Stomach (tissue), 9 donors: ENCODE results near the gene DDAH1. TPM values are rescaled to one million over a fixed set of nuclear protein-coding genes. Genes with fewer than 3 reads are reported as not detected.

Experiments used
- DNase-seq, 2 donors: peaks; one replicate each; pipeline versions ENCODE4 v3.0.0 to v3.0.0-alpha.2; 2013 to 2019
- H3K27ac ChIP-seq, 5 donors: fragments of 200-600 bp in 4 of 5; sonication (generic) in 4 of 5; one replicate each; pipeline ENCODE4 v1.5.1; 2013 to 2019; ENCODE audit warnings: mild to moderate bottlenecking in 1 of 5, moderate library complexity in 1 of 5
- H3K27me3 ChIP-seq, 3 donors: fragments of 200-600 bp; sonication (generic); one replicate each; pipeline ENCODE4 v1.5.1; 2017 to 2019; ENCODE audit warnings: mixed run types in 1 of 3
- H3K36me3 ChIP-seq, 4 donors: fragments of 200-600 bp; sonication (generic); 1 replicate in 3 of 4; 2 replicates in 1 of 4; pipeline ENCODE4 v1.5.1; 2016 to 2019
- H3K4me1 ChIP-seq, 4 donors: fragments of 200-600 bp; sonication (generic); one replicate each; pipeline ENCODE4 v1.5.1; 2016 to 2019
- H3K4me3 ChIP-seq, 4 donors: fragments of 200-600 bp; sonication (generic) in 3 of 4; one replicate each; pipeline ENCODE4 v1.5.1; 2016 to 2019; ENCODE audit warnings: mild to moderate bottlenecking in 1 of 4
- H3K9me3 ChIP-seq, 4 donors: fragments of 200-600 bp; sonication (generic); one replicate each; pipeline ENCODE4 v1.5.1; 2016 to 2019
- CTCF ChIP-seq, 7 experiments: fragments of 450-650 bp in 4 of 7; fragments of 200-600 bp in 3 of 7; sonication (generic) in 3 of 7; IDR thresholded peaks; one replicate each; pipeline ENCODE4 v1.5.1; 2016 to 2019; ENCODE audit warnings: antibody characterized with exemption in 7 of 7, control low read depth in 2 of 7, mild to moderate bottlenecking in 1 of 7
- EP300 ChIP-seq: sonication (generic); formaldehyde crosslinking; IDR thresholded peaks from one replicate; pipeline ENCODE4 v1.6.1; 2017; ENCODE audit warnings: antibody characterized with exemption
- POLR2A ChIP-seq, 4 donors: fragments of 450-650 bp; IDR thresholded peaks; one replicate each; pipeline ENCODE4 v1.6.1; 2016; ENCODE audit warnings: antibody characterized with exemption in 4 of 4, control low read depth in 2 of 4, mild to moderate bottlenecking in 1 of 4, moderate library complexity in 1 of 4
- POLR2AphosphoS5 ChIP-seq, 3 donors: sonication (generic); formaldehyde crosslinking; IDR thresholded peaks; one replicate each; pipeline ENCODE4 v1.6.1; 2016; ENCODE audit warnings: antibody characterized with exemption in 3 of 3
- WGBS, 5 donors: extraction: QIAGEN DNeasy Blood & Tissue Kit in 3 of 5; methylation state at CpG; one replicate each; pipeline versions ENCODE4 v1.1.5 to v1.1.7; 2013 to 2018; 5-methylcytosine and 5-hydroxymethylcytosine counted together
- intact Hi-C: fragments of 100-400 bp; cut with DNase I; formaldehyde crosslinking; loops from one replicate; pipeline ENCODE4 v1.15.1; 2023; ENCODE audit warnings: low total_unique reads
- polyA plus RNA-seq, 3 donors: library from polyadenylated mRNA; stranded (reverse); fragments of 200-250 nt; gene quantifications; one replicate each; pipeline ENCODE4 v1.2.3, GENCODE V29; 2013
- total RNA-seq, 5 donors: library from RNA; depleted of rRNA; stranded (reverse); fragments of >200 nt; gene quantifications; one replicate each; pipeline versions ENCODE4 v1.1.0 to v1.2.3, GENCODE V29; 2014 to 2016
- donor health status: healthy with polysubstance abuse.
- donor health status: Bipolar disorder and iron deficiency.
- donor health status: healthy.

The DDAH1 gene
- total and polyA plus RNA-seq, 8 donors, result 10.6 to 113 (median 42.3) TPM

DNA sequence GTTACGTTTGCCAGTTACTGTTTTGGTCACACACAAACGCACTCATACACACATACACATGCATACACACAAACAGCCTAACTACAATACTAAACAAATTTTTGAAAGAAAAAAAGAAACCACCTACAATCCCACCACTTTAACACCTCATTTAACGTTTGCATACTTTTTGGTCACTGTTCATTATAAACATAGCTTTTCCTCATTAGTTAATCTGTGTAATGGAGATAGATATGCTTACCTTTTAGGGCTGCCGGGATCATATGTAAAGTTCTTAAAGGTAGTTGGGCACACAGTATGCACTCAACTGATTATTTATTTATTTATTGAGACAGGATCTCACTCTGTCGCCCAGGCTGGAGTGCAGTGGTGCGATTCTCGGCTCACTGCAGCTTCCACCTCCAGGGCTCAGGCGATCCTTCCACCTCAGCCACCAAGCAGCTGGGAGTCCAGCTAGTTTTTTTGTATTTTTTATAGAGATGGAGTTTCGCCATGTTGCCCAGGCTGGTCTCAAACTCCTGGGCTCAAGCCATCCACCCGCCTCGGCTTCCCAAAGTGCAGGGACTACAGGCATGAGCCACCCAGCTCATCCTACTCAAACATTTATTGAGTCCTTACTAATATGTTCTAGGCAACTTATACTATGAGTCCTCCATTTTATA is 187.8 kb downstream of the DDAH1 start:
- Histone ChIP-seq H3K4me1 (peaks cover 0 to 56% (median 40%) of the 10 kb centered on the region in 4 donors), H3K9me3 (no peaks in the 10 kb centered on the region), H3K27ac (peak overlapping the region; percentile 84 to 99 (median 94)), H3K4me3 (peak overlapping the region; percentile 47 to 70 (median 68)), H3K27me3 (no peaks in the 10 kb centered on the region), H3K36me3 (peaks cover 0 to 9% (median 2%) of the 10 kb centered on the region in 4 donors)
- 54 to 63% (median 57%) methylated on average over 11 of the region's 11 CpGs for WGBS, 5 donors
- TF ChIP-seq POLR2A (IDR thresholded peaks at IDR 0.05) (no peak), CTCF (IDR thresholded peaks at IDR 0.05) (peak in 1 of 7 experiments; percentile 1), EP300 (no peak), POLR2AphosphoS5 (IDR thresholded peaks at IDR 0.05) (no peak)
- intact Hi-C loops, result no loop called here
- DNase-seq, result no peak

DNA sequence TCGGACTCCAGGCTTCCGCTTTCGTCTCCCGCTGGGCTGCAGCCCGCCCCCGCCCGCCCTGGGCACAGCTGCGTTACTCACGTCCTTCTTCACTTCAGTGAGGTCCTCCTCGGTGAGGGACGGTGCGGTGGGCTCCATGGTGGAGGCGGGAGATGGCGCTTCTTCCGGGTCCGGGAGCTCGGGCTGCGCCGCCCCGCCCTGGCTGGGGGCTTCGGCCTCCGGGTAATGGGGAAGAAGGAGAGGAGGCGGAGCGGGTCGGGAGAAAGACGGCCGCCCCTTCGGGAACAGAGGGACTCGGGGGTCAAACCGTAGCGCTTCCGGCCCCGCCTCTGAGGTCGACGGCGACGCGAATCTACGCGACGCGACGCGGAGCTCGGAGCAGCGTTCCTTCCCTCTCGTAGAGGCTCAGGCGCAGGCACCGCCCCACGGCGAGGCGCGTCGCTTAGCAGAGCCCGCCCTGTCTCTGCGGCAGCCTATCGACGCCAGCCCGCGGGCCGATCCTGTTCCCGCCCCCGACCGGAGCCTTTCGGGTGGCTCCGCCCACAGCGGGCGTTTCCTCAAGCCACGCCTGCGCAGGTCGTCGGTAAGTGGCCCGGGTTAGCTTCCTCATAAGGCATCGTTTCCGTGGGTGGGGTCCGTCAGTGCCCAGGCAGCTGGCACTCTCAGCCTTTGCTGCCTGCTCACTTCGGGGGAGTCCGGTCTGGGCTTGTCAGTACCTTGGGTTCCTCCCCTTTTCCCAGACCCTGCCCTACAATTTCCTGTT is 188.6 kb downstream of the DDAH1 start, which contains the start of gene BCL10:
Gene BCL10, minus strand, starts transcription at position 418 of the 763 bp plus-strand sequence. Its CDS starts 280 bp downstream, at position 138.
- 0 to 2% (median 0%) methylated on average over 29 to 78 of the region's 78 CpGs for WGBS, 5 donors
- intact Hi-C loops, result no loop called here

GRCh38 chr1:85275701-85276214 is 189.2 kb downstream of the DDAH1 start:
- DNase-seq, result peak in 1 of 2 donors; percentile 57
- peak overlapping the region; percentile 47 to 70 (median 68) for H3K4me3 ChIP-seq
- no peaks in the 10 kb centered on the region for H3K9me3 ChIP-seq
- H3K27me3 ChIP-seq, result no peaks in the 10 kb centered on the region
- H3K27ac ChIP-seq, result peak overlapping the region; percentile 91 to 99 (median 96)
- TF ChIP-seq POLR2AphosphoS5 (IDR thresholded peaks at IDR 0.05), result no peak
- TF ChIP-seq POLR2A (IDR thresholded peaks at IDR 0.05), result no peak
- no peak for TF ChIP-seq EP300
- intact Hi-C loops, result no loop called here
- H3K36me3 ChIP-seq, result peaks cover 0 to 15% (median 5%) of the 10 kb centered on the region in 4 donors
- 0 to 5% (median 1%) methylated on average over 12 to 13 of the region's 13 CpGs for WGBS, 5 donors
- H3K4me1 ChIP-seq, result peaks cover 8 to 70% (median 47%) of the 10 kb centered on the region in 4 donors

More for the DNA sequence above, 188.6 kb downstream of the DDAH1 start, which contains the start of gene BCL10:
- peaks cover 6 to 63% (median 43%) of the 10 kb centered on the region in 4 donors for H3K4me1 ChIP-seq
- peak; percentile 99 to 100 for DNase-seq
- H3K27me3 ChIP-seq, result no peaks in the 10 kb centered on the region
- peak within 1 kb of the TSS; percentile 91 to 99 (median 96) for H3K27ac ChIP-seq
- H3K36me3 ChIP-seq, result peaks cover 0 to 9% (median 2%) of the 10 kb centered on the region in 4 donors
- no peaks in the 10 kb centered on the region for H3K9me3 ChIP-seq
- TF ChIP-seq POLR2AphosphoS5 (IDR thresholded peaks at IDR 0.05) (peak; percentile 77 to 94 (median 85)), POLR2A (IDR thresholded peaks at IDR 0.05) (peak in 2 of 4 donors; percentile 69 to 85), CTCF (IDR thresholded peaks at IDR 0.05) (no peak), EP300 (no peak)
- H3K4me3 ChIP-seq, result peak within 1 kb of the TSS; percentile 47 to 70 (median 68)

GRCh38 chr1:85274969-85275453 is 189.9 kb downstream of the DDAH1 start:
- WGBS, 5 donors, result 26 to 52% (median 35%) methylated on average over 1 of the region's 1 CpG

GRCh38 chr1:85273397-85273796 is 191.6 kb downstream of the DDAH1 start:
- no peaks in the 10 kb centered on the region for H3K27me3 ChIP-seq
- peaks cover 8 to 80% (median 53%) of the 10 kb centered on the region in 4 donors for H3K4me1 ChIP-seq
- no peaks in the 10 kb centered on the region for H3K9me3 ChIP-seq
- peaks cover 17 to 38% (median 29%) of the 10 kb centered on the region in 4 donors for H3K36me3 ChIP-seq
- TF ChIP-seq EP300 (no peak), POLR2A (IDR thresholded peaks at IDR 0.05) (no peak)
- peak overlapping the region in 1 of 4 donors; percentile 69 for H3K4me3 ChIP-seq
- no peak for DNase-seq
- H3K27ac ChIP-seq, result no peak overlapping the region
- intact Hi-C loops, result no loop called here

More at GRCh38 chr1:85274969-85275453, 189.9 kb downstream of the DDAH1 start:
- H3K9me3 ChIP-seq, result no peaks in the 10 kb centered on the region
- peaks cover 5 to 22% (median 13%) of the 10 kb centered on the region in 4 donors for H3K36me3 ChIP-seq
- H3K4me1 ChIP-seq, result peaks cover 8 to 77% (median 50%) of the 10 kb centered on the region in 4 donors
- TF ChIP-seq POLR2AphosphoS5 (IDR thresholded peaks at IDR 0.05) (peak in 2 of 3 donors; percentile 79 to 86), EP300 (no peak)
- peak in 1 of 2 donors; percentile 81 for DNase-seq
- H3K27ac ChIP-seq, result peak overlapping the region in 4 of 5 donors; percentile 91 to 99 (median 96)
- peak overlapping the region; percentile 47 to 70 (median 68) for H3K4me3 ChIP-seq
- H3K27me3 ChIP-seq, result no peaks in the 10 kb centered on the region
- intact Hi-C loops, result no loop called here
